PC-9 (cell line): ENCODE results near the gene CTNNB1. TPM values are rescaled to one million over a fixed set of nuclear protein-coding genes. Genes with fewer than 3 reads are reported as not detected.

Experiments
- BruUV-seq: library from RNA; stranded (reverse); fragments of 400-500 nt; replicated peaks from 2 replicates; lab custom pipeline; 2021; lab: Mats Ljungman, UMichigan
- CTCF ChIA-PET: fragments of 300-600 bp; sonication (Branson Sonifier 250); formaldehyde crosslinking; loops from one replicate; lab custom pipeline; 2022; ENCODE audit warnings: antibody characterized with exemption; lab: Charles Lee
- POLR2A ChIA-PET: fragments of 300-600 bp; sonication (Branson Sonifier 250); formaldehyde crosslinking; loops from one replicate; lab custom pipeline; 2022; ENCODE audit warnings: antibody characterized with exemption; ENCODE audit not compliant: unreplicated experiment; lab: Charles Lee
- DNase-seq, 2 experiments: peaks; one replicate each; pipeline versions ENCODE4 v3.0.0 to v3.0.0-alpha.2; 2015 to 2022; ENCODE audit warnings: mixed read lengths in 1 of 2
- H2AFZ ChIP-seq: fragments of 200-600 bp; sonication (generic); 2 replicates; pipeline ENCODE4 v1.8.1; 2017; ENCODE audit warnings: antibody characterized with exemption
- H3F3A ChIP-seq: fragments of 200-600 bp; sonication (generic); 2 replicates; pipeline ENCODE4 v1.8.1; 2017; ENCODE audit warnings: antibody characterized with exemption, mild to moderate bottlenecking, low read depth; ENCODE audit not compliant: insufficient read depth
- H3K27ac ChIP-seq: fragments of 200-600 bp; sonication (generic); 2 replicates; pipeline ENCODE4 v1.6.1; 2016; ENCODE audit warnings: mixed run types
- H3K27me3 ChIP-seq: fragments of 200-600 bp; sonication (generic); 2 replicates; pipeline ENCODE4 v1.6.1; 2016; ENCODE audit warnings: low read depth, mixed run types; ENCODE audit not compliant: insufficient read depth
- H3K36me3 ChIP-seq: fragments of 200-600 bp; sonication (generic); 2 replicates; pipeline ENCODE4 v1.6.1; 2016; ENCODE audit warnings: low read depth, mixed run types
- H3K4me1 ChIP-seq: fragments of 200-600 bp; sonication (generic); replicated peaks from 2 replicates; pipeline ENCODE4 v1.6.1; 2016; ENCODE audit warnings: mixed run types; ENCODE audit not compliant: insufficient read depth
- H3K4me2 ChIP-seq: fragments of 200-600 bp; sonication (generic); 2 replicates; pipeline ENCODE4 v1.6.1; 2017; ENCODE audit warnings: mixed run types
- H3K4me3 ChIP-seq: fragments of 200-600 bp; sonication (generic); 2 replicates; pipeline ENCODE4 v1.6.1; 2016; ENCODE audit warnings: mixed run types
- H3K79me2 ChIP-seq: fragments of 200-600 bp; sonication (generic); 2 replicates; pipeline ENCODE4 v1.6.1; 2017; ENCODE audit warnings: low read depth, mixed run types
- H3K9me2 ChIP-seq: fragments of 200-600 bp; sonication (generic); 2 replicates; pipeline ENCODE4 v1.8.1; 2017; ENCODE audit warnings: mild to moderate bottlenecking; ENCODE audit not compliant: insufficient read depth
- H3K9me3 ChIP-seq: fragments of 200-600 bp; sonication (generic); 2 replicates; pipeline ENCODE4 v1.8.1; 2016; ENCODE audit warnings: low read depth; ENCODE audit not compliant: insufficient read depth
- H4K20me1 ChIP-seq: fragments of 200-600 bp; sonication (generic); 2 replicates; pipeline ENCODE4 v1.8.1; 2017; ENCODE audit not compliant: insufficient read depth
- CTCF ChIP-seq: fragments of 200-600 bp; sonication (generic); conservative IDR thresholded peaks from 2 replicates; pipeline ENCODE4 v1.6.1; 2017; ENCODE audit warnings: mixed run types, antibody characterized with exemption, mild to moderate bottlenecking, moderate library complexity
- EZH2 ChIP-seq: fragments of 200-600 bp; sonication (generic); IDR thresholded peaks from 2 replicates; pipeline ENCODE4 v1.8.0; 2017; ENCODE audit warnings: antibody characterized with exemption, low read depth
- intact Hi-C: fragments of 100-400 bp; cut with micrococcal nuclease; formaldehyde crosslinking; loops from one replicate; pipeline ENCODE4 v1.10.0; 2022; ENCODE audit not compliant: unreplicated experiment
- total RNA-seq: library from RNA; stranded (reverse); gene quantifications from 2 replicates; pipeline ENCODE4 v1.2.3, GENCODE V29; 2021

Gene CTNNB1
- total RNA-seq, 1 experiment from 2014 or later, result 251 TPM

- H3K9me2 ChIP-seq, result no peaks in the 10 kb centered on the region
- peaks cover 98% of the 10 kb centered on the region for H4K20me1 ChIP-seq
- peaks cover 30% of the 10 kb centered on the region for H3K36me3 ChIP-seq
- no peaks in the 10 kb centered on the region for H3K27me3 ChIP-seq
- no peak for TF ChIP-seq CTCF
- CTCF ChIA-PET, result no interaction called here
- BruUV-seq, result no TSS peak
- DNase-seq, result no peak
- H3K27ac ChIP-seq, result no peak overlapping the region
- intact Hi-C loops, result loop anchor here (10.0 kb wide), 1 partner anchor 877 kb away; no protein-coding TSS in a partner anchor
- POLR2A ChIA-PET, result interaction anchor here (0.6 kb wide), 1 partner anchor 9 kb away, joined by 4 read pairs; no protein-coding TSS in a partner anchor
- H3K9me3 ChIP-seq, result no peaks in the 10 kb centered on the region
- H3K4me2 ChIP-seq, result no peak overlapping the region
- peaks cover 18% of the 10 kb centered on the region for H3K4me1 ChIP-seq
- no peak overlapping the region for H3K4me3 ChIP-seq
- 0 out of 2 replicates have a peak, but pooled peaks cover 1% of the 10 kb centered on the region for H3F3A ChIP-seq
- peaks cover 100% of the 10 kb centered on the region for H3K79me2 ChIP-seq
- H2AFZ ChIP-seq, result no peak overlapping the region
These were observed 8.1 kb downstream of the CTNNB1 start for GRCh38 chr3:41207355-41207754.

DNA sequence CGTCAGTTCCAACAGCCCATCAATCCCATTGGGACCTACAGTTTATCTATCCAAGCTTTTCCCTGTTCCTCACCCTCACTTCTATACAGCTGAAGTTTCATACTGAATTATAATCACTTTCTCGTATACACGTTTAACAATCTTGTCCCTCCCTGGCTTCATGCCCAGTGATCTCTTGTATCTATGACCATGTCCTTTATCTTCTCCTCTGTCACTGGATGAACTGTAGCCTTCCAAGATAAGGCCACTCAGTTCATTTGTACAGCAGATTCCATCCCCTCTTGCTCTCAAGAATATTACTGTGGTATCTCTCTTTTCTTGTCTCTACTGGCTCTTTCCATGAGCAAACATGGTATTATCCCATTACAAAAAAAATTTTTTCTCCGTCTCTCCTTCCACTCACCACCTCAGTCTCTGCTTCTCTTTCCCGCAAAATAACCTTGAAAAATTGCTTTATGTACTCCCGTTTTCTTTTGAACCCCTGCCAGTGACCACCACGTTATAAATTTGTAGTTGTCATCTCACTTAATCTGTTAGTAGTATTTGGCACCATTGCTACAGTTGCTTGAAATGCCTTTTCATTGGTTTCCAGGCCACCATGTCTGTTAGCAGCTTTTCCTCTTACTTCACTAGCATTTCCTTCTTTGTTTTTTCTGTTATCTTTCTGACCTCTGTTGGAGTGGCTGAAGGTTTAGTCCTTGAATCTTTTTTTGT, 9.4 kb downstream of the CTNNB1 start:
- Histone ChIP-seq H3K4me1 (peaks cover 5% of the 10 kb centered on the region; the same call in 1 of the 2 replicates), H3K27me3 (no peaks in the 10 kb centered on the region), H3K27ac (no peak overlapping the region), H3F3A (0 out of 2 replicates have a peak, but pooled peaks cover 3% of the 10 kb centered on the region), H4K20me1 (peaks cover 98% of the 10 kb centered on the region), H3K9me3 (no peaks in the 10 kb centered on the region), H3K36me3 (peaks cover 27% of the 10 kb centered on the region), H3K4me2 (no peak overlapping the region), H3K9me2 (no peaks in the 10 kb centered on the region), H3K79me2 (peaks cover 100% of the 10 kb centered on the region), H2AFZ (no peak overlapping the region), H3K4me3 (no peak overlapping the region)
- intact Hi-C loops, result loop anchor here (10.0 kb wide), 1 partner anchor 876 kb away; no protein-coding TSS in a partner anchor
- TF ChIP-seq CTCF (no peak), EZH2 (no peak)
- BruUV-seq, result no TSS peak
- CTCF ChIA-PET, result interaction anchor here (0.6 kb wide), 1 partner anchor 23 kb away, joined by 8 read pairs; no protein-coding TSS in a partner anchor
- POLR2A ChIA-PET, result interaction anchor here (0.7 kb wide), 1 partner anchor 851 kb away, joined by 4 read pairs; no protein-coding TSS in a partner anchor
- DNase-seq, result no peak

- no peaks in the 10 kb centered on the region for H3K9me2 ChIP-seq
- H3K4me1 ChIP-seq, result no peaks in the 10 kb centered on the region
- no peak for TF ChIP-seq CTCF
- no peak for TF ChIP-seq EZH2
- DNase-seq, result no peak
- CTCF ChIA-PET, result no interaction called here
- peaks cover 100% of the 10 kb centered on the region for H3K79me2 ChIP-seq
- no peak overlapping the region for H3K27ac ChIP-seq
- H3K9me3 ChIP-seq, result no peaks in the 10 kb centered on the region
- 0 out of 2 replicates have a peak, but pooled peaks cover 3% of the 10 kb centered on the region for H3F3A ChIP-seq
- BruUV-seq, result no TSS peak
- H2AFZ ChIP-seq, result no peak overlapping the region
- H3K4me3 ChIP-seq, result no peak overlapping the region
- peaks cover 98% of the 10 kb centered on the region for H4K20me1 ChIP-seq
- H3K36me3 ChIP-seq, result peaks cover 17% of the 10 kb centered on the region
- POLR2A ChIA-PET, result no interaction called here
- no peaks in the 10 kb centered on the region for H3K27me3 ChIP-seq
- H3K4me2 ChIP-seq, result no peak overlapping the region
- intact Hi-C loops, result loop anchor here (10.0 kb wide), 1 partner anchor 875 kb away; no protein-coding TSS in a partner anchor
These were observed 10.3 kb downstream of the CTNNB1 start for GRCh38 chr3:41209646-41210045.
